ENCODE results near the gene DUSP5. TPM values are rescaled to one million over a fixed set of nuclear protein-coding genes. Genes with fewer than 3 reads are reported as not detected.
"Not testable (repeated sequence)": the region's sequence is repeated elsewhere in the genome, so short reads cannot be mapped to it uniquely, and the experiment has no call there.

Gene DUSP5
- total RNA-seq, 4 donors from 2014 or later: 3.8 to 25.7 (median 4.6) TPM

DNA sequence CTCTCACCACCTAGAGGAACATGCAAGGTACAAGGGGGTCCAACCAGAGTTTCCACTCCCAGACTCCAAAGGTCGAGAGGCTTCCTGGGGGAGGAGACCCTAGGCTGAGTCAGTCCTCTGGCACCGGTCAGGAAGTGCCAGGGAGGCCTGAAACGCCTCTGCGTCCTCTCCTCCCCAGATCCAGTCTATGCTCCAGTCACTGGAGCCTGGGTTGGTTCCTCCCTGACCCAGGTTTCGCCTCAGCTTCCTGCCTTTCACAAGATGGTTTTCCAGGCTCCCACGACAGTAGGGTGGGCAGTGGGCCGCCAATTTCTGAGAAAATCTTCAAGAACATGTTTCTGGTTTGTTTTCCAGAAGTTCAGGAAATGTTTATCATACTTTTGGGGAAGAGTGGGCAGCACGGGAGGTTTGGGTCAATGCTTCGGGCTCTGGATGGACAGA, 30.0 kb downstream of the DUSP5 start:
- TF ChIP-seq POLR2A (IDR thresholded peaks at IDR 0.05; ENCODE audit: low read depth): no peak
- TF ChIP-seq POLR2AphosphoS5 (IDR thresholded peaks at IDR 0.05): no peak
- TF ChIP-seq, protein P1, sequence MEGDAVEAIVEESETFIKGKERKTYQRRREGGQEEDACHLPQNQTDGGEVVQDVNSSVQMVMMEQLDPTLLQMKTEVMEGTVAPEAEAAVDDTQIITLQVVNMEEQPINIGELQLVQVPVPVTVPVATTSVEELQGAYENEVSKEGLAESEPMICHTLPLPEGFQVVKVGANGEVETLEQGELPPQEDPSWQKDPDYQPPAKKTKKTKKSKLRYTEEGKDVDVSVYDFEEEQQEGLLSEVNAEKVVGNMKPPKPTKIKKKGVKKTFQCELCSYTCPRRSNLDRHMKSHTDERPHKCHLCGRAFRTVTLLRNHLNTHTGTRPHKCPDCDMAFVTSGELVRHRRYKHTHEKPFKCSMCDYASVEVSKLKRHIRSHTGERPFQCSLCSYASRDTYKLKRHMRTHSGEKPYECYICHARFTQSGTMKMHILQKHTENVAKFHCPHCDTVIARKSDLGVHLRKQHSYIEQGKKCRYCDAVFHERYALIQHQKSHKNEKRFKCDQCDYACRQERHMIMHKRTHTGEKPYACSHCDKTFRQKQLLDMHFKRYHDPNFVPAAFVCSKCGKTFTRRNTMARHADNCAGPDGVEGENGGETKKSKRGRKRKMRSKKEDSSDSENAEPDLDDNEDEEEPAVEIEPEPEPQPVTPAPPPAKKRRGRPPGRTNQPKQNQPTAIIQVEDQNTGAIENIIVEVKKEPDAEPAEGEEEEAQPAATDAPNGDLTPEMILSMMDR (IDR thresholded peaks at IDR 0.05): no peak
- TF ChIP-seq EP300 (IDR thresholded peaks at IDR 0.05): no peak
- H3K9me3 ChIP-seq: no peaks in the 10 kb centered on the region
- peaks cover 0 to 25% (median 3%) of the 10 kb centered on the region in 4 donors for H3K27me3 ChIP-seq
- no peak for DNase-seq (ENCODE audit: extremely low spot score)
- intact Hi-C loops (cut with DNase I): no loop called here
- 71% methylated on average over 8 of the region's 9 CpGs for WGBS
- H3K4me3 ChIP-seq: no peak overlapping the region
- H3K36me3 ChIP-seq: no peaks in the 10 kb centered on the region
- no peak overlapping the region for H3K27ac ChIP-seq (replicated peaks in 1 of 4)
- peaks cover 8 to 12% (median 11%) of the 10 kb centered on the region in 4 donors for H3K4me1 ChIP-seq

DNA sequence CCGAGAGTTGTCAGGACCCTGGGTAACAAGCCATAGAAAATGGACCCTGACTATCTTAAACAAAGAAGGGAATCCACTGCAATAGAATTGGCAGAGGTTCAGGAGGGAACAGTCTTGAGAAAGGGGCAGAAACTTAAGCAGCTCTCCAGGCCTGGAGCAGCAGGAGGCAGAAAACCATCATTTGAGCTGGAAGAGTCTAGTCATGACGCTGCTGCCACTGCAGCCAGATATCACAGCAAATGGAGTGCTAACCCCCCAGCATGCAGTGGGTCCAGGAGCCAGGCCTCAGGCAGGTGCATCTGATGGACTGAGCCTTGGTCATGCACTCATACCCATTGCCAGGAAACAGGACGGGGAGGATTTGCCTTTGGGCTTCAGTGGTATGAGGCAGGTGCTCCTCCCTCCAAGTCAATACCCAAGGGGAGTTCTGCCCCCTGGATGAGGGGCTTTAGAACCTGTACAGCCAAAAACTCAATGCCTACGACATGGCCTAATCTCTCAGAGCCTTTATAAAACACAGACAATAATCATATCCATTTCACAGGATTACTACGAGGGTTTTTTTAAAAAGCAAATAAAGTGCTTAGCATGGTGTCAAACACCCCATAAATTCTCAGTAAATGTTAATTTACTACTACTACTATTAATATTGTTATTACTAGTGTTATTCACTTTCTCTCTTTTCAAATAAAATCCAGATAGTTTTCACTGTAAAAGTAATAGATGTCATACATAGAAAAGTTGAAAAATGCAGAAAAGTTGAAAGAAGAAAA, 30.7 kb downstream of the DUSP5 start:
- 79% methylated on average over 5 of the region's 5 CpGs for WGBS
- Histone ChIP-seq H3K36me3 (no peaks in the 10 kb centered on the region), H3K9me3 (no peaks in the 10 kb centered on the region), H3K27ac (replicated peaks in 1 of 4) (no peak overlapping the region), H3K27me3 (peaks cover 0 to 32% (median 3%) of the 10 kb centered on the region in 4 donors), H3K4me1 (peaks cover 8 to 12% (median 11%) of the 10 kb centered on the region in 4 donors), H3K4me3 (no peak overlapping the region)
- intact Hi-C loops (cut with DNase I): no loop called here
- DNase-seq (ENCODE audit: extremely low spot score): no peak
- TF ChIP-seq POLR2A (IDR thresholded peaks at IDR 0.05; ENCODE audit: low read depth) (no peak), EP300 (IDR thresholded peaks at IDR 0.05) (no peak), POLR2AphosphoS5 (IDR thresholded peaks at IDR 0.05) (no peak)
- TF ChIP-seq, protein P1 (IDR thresholded peaks at IDR 0.05): no peak

DNA sequence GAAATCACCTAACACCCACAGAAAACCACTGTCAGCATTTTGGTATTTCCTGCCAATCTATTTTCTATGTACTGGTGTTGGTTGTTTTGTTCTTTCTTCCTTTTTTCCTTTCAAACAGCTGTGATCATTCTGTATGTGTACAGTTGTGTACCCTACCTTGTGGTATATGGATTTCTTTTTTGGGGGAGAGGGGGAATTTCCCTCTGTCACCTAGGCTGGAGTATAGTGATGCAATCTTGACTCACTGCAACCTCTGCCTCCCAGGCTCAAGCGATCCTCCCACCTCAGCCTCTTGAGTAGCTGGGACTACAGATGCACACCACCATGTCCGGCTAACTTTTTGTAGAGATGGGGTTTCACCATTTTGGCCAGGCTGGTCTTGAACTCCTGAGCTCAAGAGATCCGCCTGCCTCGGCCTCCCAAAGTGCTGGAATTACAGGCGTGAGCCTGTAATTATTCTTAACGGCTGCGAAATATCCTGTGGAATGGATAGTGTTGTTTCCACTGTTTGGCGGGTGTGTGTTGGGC, 31.4 kb downstream of the DUSP5 start:
- WGBS: 88% methylated on average over 7 of the region's 8 CpGs
- H3K4me3 ChIP-seq; H3K27ac ChIP-seq (replicated peaks in 1 of 4); H3K36me3 ChIP-seq; DNase-seq (ENCODE audit: extremely low spot score); intact Hi-C loops (cut with DNase I); H3K9me3 ChIP-seq: not testable (repeated sequence)
- H3K27me3 ChIP-seq: peaks cover 0 to 33% (median 3%) of the 10 kb centered on the region in 4 donors
- peaks cover 8 to 12% (median 11%) of the 10 kb centered on the region in 4 donors for H3K4me1 ChIP-seq

DNA sequence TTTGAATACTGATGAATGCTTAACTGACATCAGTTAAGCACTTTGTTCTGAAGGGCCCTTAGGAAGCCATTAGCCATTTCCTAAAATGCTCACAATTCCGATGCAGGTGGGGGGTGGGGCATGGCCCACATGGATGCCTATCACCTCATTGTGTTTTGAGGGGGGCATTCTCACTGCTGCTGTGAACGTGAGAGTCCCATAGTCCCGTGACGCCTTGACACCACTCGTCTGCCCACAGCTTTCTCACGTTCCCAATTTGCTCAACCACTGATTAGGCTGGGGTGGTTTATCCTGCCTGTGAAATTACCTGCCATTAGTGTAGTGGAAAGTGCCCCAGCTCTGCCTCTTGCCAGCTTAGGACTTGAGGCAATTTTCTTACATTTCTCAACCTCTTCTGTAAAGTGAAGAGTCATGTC, 31.9 kb downstream of the DUSP5 start:
- TF ChIP-seq POLR2AphosphoS5 (IDR thresholded peaks at IDR 0.05) (no peak), POLR2A (IDR thresholded peaks at IDR 0.05; ENCODE audit: low read depth) (no peak), EP300 (IDR thresholded peaks at IDR 0.05) (no peak)
- WGBS: 84% methylated on average over 6 of the region's 6 CpGs
- H3K4me3 ChIP-seq: peak overlapping the region in 1 of 4 donors; percentile 34
- peaks cover 0 to 36% (median 3%) of the 10 kb centered on the region in 4 donors for H3K27me3 ChIP-seq
- H3K27ac ChIP-seq (replicated peaks in 1 of 4): no peak overlapping the region
- H3K4me1 ChIP-seq: peaks cover 8 to 12% (median 11%) of the 10 kb centered on the region in 4 donors
- no peaks in the 10 kb centered on the region for H3K36me3 ChIP-seq
- no peaks in the 10 kb centered on the region for H3K9me3 ChIP-seq
- no peak for DNase-seq (ENCODE audit: extremely low spot score)
- intact Hi-C loops (cut with DNase I): no loop called here

DNA sequence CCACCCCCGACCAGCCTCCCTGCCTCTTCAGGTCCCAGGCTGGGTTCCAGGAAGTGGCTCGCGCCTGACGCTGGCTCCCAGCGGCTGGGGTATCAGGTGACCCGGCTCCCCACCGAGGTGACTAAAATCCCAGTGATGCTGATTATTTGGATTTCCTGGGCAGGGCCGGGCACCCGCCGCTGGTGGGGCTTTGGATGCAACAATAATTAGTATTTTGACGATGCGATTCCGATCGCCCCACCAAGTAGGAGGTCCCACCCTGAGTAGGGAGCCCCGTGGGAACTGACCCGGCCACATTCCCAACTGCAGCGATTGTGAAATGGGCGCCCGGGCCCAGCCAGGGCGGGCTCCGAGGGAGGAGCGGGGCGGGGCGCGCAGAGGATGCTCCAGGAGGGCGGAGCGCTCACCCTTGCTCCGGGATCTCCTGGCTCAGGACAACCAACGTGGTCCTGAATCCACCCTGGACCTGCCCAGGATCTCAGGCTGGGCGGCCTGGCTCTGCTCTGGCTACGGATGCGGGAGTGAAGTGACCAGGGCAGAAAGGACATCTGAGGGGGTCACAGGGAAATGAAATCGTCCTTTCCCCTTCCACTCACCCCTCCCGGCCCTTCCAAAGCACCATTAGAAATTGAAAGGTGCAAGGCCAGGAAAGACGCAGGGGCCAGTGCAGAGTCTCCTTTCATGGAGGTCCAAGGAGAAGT, 32.6 kb downstream of the DUSP5 start:
- 9% methylated on average over 32 of the region's 35 CpGs for WGBS
- intact Hi-C loops (cut with DNase I): no loop called here

DNA sequence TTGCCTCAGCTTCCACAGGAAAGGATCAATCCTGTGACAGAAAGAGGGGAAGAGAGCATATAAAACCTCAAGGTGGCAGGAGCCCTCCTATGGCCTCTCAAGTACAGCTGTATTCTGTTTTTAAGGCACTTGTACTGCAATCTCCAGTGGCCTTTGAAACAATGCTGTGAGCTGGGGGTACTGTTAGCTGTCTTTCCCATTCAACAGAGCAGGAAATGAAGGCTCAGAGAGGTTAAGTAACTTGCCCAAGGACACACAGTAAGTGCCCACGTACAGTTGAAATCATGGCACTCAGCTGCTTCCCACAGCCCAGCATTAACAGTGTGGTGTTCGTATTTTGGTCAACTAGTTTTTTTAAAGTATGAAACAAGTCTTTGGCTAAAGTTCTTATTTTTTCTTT, 34.0 kb downstream of the DUSP5 start:
- H3K36me3 ChIP-seq: no peaks in the 10 kb centered on the region
- TF ChIP-seq POLR2AphosphoS5 (IDR thresholded peaks at IDR 0.05) (no peak), EP300 (IDR thresholded peaks at IDR 0.05) (no peak), POLR2A (IDR thresholded peaks at IDR 0.05; ENCODE audit: low read depth) (no peak)
- TF ChIP-seq, protein P1 (IDR thresholded peaks at IDR 0.05): no peak
- intact Hi-C loops (cut with DNase I): no loop called here
- 94% methylated on average over 2 of the region's 2 CpGs for WGBS
- H3K4me1 ChIP-seq: peaks cover 8 to 17% (median 14%) of the 10 kb centered on the region in 4 donors
- DNase-seq (ENCODE audit: extremely low spot score): peak; percentile 7
- no peaks in the 10 kb centered on the region for H3K9me3 ChIP-seq
- no peak overlapping the region for H3K27ac ChIP-seq (replicated peaks in 1 of 4)
- H3K4me3 ChIP-seq: no peak overlapping the region
- peaks cover 0 to 45% (median 3%) of the 10 kb centered on the region in 4 donors for H3K27me3 ChIP-seq

More for the DNA sequence above, 32.6 kb downstream of the DUSP5 start:
- Histone ChIP-seq H3K27ac (replicated peaks in 1 of 4) (no peak overlapping the region), H3K9me3 (no peaks in the 10 kb centered on the region), H3K27me3 (peaks cover 0 to 40% (median 3%) of the 10 kb centered on the region in 4 donors), H3K36me3 (no peaks in the 10 kb centered on the region), H3K4me1 (peaks cover 8 to 12% (median 11%) of the 10 kb centered on the region in 4 donors), H3K4me3 (peak overlapping the region; percentile 21 to 47 (median 30))
- no peak for DNase-seq (ENCODE audit: extremely low spot score)
- TF ChIP-seq POLR2AphosphoS5 (IDR thresholded peaks at IDR 0.05) (peak; percentile 17 to 18), POLR2A (IDR thresholded peaks at IDR 0.05; ENCODE audit: low read depth) (no peak)

DNA sequence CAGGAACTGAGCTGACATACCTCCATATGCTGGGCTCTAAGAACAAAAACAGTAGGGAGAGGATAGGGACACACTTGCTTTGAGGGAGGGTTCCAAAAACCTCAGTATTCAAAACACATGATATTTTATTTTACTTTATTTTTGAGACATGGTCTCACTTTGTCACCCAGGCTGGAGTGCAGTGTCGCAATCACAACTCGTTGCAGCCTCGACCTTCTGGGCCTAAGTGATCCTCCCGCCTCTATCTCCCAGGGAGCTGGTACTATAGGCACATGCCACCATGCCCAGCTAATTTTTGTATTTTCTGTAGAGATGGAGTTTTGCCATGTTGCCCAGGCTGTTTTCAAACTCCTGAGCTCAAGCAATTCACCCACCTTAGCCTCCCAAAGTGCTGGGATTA, 34.9 kb downstream of the DUSP5 start:
- 78% methylated on average over 4 of the region's 4 CpGs for WGBS
- intact Hi-C loops (cut with DNase I); H3K27ac ChIP-seq (replicated peaks in 1 of 4): not testable (repeated sequence)

More for the DNA sequence above, 34.9 kb downstream of the DUSP5 start:
- H3K4me1 ChIP-seq: peaks cover 8 to 17% (median 14%) of the 10 kb centered on the region in 4 donors
- H3K9me3 ChIP-seq; H3K36me3 ChIP-seq; DNase-seq (ENCODE audit: extremely low spot score); H3K4me3 ChIP-seq: not testable (repeated sequence)
- H3K27me3 ChIP-seq: peaks cover 0 to 45% (median 3%) of the 10 kb centered on the region in 4 donors
